Muscle layer of duodenum (tissue), 2 donors: ENCODE measurements around the gene SHC3.
"Not testable (repeated sequence)": the region's sequence is repeated elsewhere in the genome, so short reads cannot be mapped to it uniquely, and the experiment has no call there.

Source experiments
- H3K27ac ChIP-seq: one replicate; pipeline ENCODE4 v1.7.0; 2013; ENCODE audit warnings: mild to moderate bottlenecking, low read length
- H3K27me3 ChIP-seq: one replicate; pipeline ENCODE4 v1.7.0; 2013; ENCODE audit warnings: low read depth, mild to moderate bottlenecking, control low read depth, low read length
- H3K36me3 ChIP-seq, 2 donors: one replicate each; pipeline ENCODE4 v1.7.0; 2013; ENCODE audit warnings: low read length in 2 of 2, control low read depth in 1 of 2, mild to moderate bottlenecking in 1 of 2; ENCODE audit not compliant: insufficient read depth in 2 of 2, control insufficient read depth in 1 of 2
- H3K4me1 ChIP-seq, 2 donors: one replicate each; pipeline ENCODE4 v1.7.0; 2013; ENCODE audit warnings: low read length in 2 of 2, mild to moderate bottlenecking in 2 of 2, control low read depth in 1 of 2, moderate library complexity in 1 of 2; ENCODE audit not compliant: insufficient read depth in 2 of 2, control insufficient read depth in 1 of 2
- H3K4me3 ChIP-seq, 2 donors: one replicate each; pipeline ENCODE4 v1.7.0; 2013; ENCODE audit warnings: low read length in 2 of 2, low read depth in 1 of 2, mild to moderate bottlenecking in 1 of 2
- H3K9me3 ChIP-seq, 2 donors: one replicate each; pipeline ENCODE4 v1.7.0; 2013; ENCODE audit warnings: low read length in 2 of 2, control low read depth in 1 of 2, mild to moderate bottlenecking in 1 of 2; ENCODE audit not compliant: control insufficient read depth in 1 of 2
- donor health status: healthy.

The SHC3 gene

DNA sequence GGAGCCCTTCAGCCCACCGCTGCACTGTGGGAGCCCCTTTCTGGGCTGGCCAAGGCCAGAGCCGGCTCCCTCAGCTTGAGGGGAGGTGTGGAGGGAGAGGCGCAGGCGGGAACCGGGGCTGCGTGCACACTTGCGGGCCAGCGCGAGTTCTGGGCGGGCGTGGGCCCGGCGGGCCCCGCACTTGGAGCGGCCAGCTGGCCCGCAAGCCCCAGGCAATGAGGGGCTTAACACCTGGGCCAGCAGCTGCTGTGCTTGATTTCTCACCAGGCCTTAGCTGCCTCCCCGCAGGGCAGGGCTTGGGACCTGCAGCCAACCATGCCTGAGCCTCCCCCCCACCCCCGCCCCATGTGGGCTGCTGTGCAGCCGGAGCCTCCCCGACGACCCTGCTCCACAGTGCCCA, 30.7 kb upstream of the SHC3 start:
- H3K27me3 ChIP-seq, H3K9me3 ChIP-seq, H3K36me3 ChIP-seq, H3K27ac ChIP-seq, H3K4me1 ChIP-seq, H3K4me3 ChIP-seq: not testable (repeated sequence)

DNA sequence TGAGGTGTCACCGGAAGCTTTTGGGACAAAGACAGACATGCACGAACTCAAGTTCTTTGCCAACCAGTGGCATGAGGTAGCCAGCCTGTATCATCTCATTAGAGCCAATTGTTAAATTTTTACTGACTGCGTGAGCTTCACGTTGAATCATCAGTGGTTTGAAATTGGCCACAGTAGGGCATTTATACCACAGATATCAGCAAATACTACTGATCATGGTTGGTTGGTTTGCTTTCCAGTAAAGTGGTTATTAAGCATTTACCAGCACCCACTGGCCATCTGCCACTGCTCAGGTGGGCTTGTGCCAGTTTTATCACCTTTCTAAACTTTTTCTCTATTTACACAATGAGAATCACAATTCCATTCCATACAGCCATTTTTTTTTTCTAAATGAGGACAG, 28.4 kb upstream of the SHC3 start:
- no peaks in the 10 kb centered on the region for H3K36me3 ChIP-seq
- H3K27me3 ChIP-seq: no peaks in the 10 kb centered on the region
- no peak overlapping the region for H3K4me3 ChIP-seq
- H3K9me3 ChIP-seq: no peaks in the 10 kb centered on the region
- H3K27ac ChIP-seq: no peak overlapping the region
- H3K4me1 ChIP-seq: no peaks in the 10 kb centered on the region

DNA sequence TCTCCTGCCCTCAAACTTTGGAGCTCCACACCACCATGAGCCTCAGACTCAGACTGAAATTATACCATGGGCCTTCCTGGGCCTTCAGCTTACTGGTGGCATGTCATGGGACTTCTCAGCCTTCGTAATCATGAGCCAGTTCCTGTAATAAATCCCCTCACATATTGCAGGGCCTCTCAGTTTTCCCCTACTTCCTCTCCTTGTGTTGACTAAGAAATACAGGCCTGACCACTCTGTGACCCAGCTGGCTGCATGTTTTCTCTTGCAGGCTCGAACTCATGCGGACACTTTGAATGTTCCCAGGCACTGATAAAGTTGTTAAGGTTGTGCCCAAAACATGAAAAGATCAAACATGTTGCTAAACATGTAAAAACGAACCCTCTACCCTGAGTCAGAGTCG, 26.2 kb upstream of the SHC3 start:
- H3K36me3 ChIP-seq: no peaks in the 10 kb centered on the region
- no peak overlapping the region for H3K4me3 ChIP-seq
- no peaks in the 10 kb centered on the region for H3K27me3 ChIP-seq
- no peak overlapping the region for H3K27ac ChIP-seq
- H3K9me3 ChIP-seq: no peaks in the 10 kb centered on the region
- no peaks in the 10 kb centered on the region for H3K4me1 ChIP-seq

DNA sequence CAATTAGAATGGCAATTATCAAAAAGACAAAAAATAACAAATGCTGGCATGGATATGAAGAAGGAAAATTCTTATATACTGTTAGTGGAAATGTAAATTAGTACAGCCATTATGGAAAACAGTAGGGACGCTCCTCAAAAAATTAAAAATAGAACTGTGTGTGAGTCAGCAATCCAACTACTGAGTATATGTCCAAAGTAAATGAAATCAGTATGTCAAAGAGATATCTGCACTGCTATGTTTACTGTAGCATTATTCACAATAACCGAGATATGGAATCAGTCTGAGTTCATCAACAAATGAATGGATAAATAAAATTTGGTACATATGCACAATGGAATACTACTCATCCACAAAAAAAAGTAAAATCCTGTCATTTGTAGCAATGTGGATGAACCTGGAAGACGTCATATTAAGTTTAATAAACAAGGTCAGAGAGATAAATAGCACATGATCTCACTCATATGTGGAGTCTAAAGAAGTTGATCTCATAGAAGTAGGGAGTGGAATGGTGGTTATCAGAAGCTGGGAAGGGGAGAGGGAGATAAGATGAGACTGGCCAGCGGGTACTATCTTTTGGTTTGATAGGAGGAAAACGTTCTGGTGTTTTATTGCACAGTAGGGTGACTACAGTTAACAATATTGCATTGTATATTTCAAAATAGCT, 16.6 kb upstream of the SHC3 start:
- peaks cover 5 to 11% of the 10 kb centered on the region in 2 donors for H3K9me3 ChIP-seq
- H3K27ac ChIP-seq: no peak overlapping the region
- no peaks in the 10 kb centered on the region for H3K4me1 ChIP-seq
- no peaks in the 10 kb centered on the region for H3K36me3 ChIP-seq
- no peak overlapping the region for H3K4me3 ChIP-seq
- no peaks in the 10 kb centered on the region for H3K27me3 ChIP-seq

DNA sequence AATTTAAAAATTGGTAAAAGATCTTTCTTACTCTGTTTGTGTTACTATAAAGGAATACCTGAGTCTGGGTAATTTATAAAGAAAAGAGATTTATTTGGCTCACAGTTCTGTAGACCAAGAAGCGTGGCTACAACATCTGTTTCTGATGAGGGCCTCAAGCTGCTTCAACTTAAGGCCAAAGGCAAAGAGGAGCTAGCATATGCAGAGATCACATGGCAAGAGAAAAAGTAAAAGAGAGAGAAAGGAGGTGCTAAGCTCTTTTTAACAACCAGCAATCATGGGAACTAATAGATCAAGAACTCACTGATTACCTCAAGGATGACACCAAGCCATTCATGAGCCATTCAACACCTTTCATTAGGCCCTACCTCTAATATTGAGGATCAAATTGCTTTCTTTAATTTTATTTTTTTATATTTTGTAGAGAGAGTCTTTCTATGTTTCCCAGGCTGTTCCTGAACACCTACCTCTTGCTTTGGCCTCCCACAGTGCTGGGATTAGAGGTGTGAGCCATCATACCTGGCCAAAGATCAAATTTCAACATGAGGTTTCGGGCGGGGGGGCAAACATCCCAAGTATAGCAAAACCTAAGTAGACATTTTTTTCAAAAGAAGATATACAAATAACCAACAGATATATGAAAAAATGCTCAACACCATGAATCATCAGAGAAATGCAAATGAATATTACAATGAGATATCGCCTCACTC, 16.0 kb upstream of the SHC3 start:
- Histone ChIP-seq H3K4me3 (no peak overlapping the region), H3K9me3 (peaks cover 5 to 11% of the 10 kb centered on the region in 2 donors), H3K27me3 (no peaks in the 10 kb centered on the region), H3K4me1 (no peaks in the 10 kb centered on the region), H3K27ac (no peak overlapping the region), H3K36me3 (no peaks in the 10 kb centered on the region)

DNA sequence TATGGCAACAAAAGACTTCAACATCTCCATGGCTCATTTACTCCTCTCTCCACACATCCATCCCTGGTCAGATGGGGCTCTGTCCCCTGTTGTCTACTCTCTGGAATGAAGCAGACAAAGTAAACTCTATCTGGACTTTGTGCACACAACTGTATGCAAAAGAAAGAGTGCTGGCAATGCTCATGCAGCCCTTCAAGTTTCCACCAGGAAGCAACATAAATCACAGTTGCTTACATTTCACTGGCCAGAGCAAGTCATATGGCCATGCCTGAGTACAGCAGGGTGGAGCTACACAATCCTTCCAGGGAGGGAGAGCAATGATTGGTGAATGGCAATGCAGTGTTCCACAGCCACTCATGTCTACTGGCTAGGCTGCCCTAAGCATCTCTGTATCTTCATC, 12.4 kb upstream of the SHC3 start:
- no peak overlapping the region for H3K27ac ChIP-seq
- H3K4me1 ChIP-seq: no peaks in the 10 kb centered on the region
- no peaks in the 10 kb centered on the region for H3K27me3 ChIP-seq
- H3K9me3 ChIP-seq: peaks cover 0 to 8% of the 10 kb centered on the region in 2 donors
- no peak overlapping the region for H3K4me3 ChIP-seq
- H3K36me3 ChIP-seq: no peaks in the 10 kb centered on the region

DNA sequence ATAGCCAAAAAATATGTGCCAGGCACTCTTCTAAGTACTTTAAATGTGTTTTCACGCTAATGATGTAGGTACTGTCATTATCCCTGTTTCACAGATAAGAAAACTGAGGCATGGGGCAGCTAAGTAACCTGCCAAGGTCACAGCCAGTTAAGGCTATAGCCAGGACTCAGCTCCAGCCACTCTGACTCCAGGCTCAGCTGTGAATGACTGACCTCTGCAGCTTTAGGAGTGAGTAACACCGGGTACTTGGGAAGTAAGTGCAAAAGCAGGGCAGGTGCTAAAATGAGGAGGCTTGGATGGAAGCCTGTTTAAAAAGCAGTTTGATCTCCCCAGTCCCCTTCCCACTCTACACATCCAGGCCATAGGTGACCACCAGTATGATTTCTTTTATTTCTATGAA, 10.6 kb upstream of the SHC3 start:
- Histone ChIP-seq H3K36me3 (no peaks in the 10 kb centered on the region), H3K27me3 (no peaks in the 10 kb centered on the region), H3K9me3 (peaks cover 0 to 8% of the 10 kb centered on the region in 2 donors), H3K4me3 (no peak overlapping the region), H3K27ac (no peak overlapping the region), H3K4me1 (no peaks in the 10 kb centered on the region)

DNA sequence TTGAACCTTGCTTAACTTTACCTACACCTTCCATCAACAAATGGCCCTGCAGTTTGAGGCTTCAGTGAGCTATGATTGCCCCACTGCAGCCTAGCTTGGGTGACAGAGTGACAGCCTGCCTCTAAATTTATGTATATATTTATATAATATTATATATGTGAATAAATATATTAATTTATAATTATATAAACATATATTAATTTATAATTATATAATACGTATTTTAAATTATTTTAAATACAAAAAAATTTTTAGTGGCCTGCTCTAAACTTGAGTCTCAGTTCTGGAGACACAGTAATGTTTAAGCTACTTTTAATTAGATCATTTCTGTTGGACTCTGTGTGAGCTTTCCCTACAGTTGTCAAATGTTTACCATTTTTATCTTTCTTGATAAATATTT, 9.3 kb upstream of the SHC3 start:
- no peak overlapping the region for H3K4me3 ChIP-seq
- no peaks in the 10 kb centered on the region for H3K4me1 ChIP-seq
- peaks cover 0 to 3% of the 10 kb centered on the region in 2 donors for H3K9me3 ChIP-seq
- H3K27me3 ChIP-seq: no peaks in the 10 kb centered on the region
- no peak overlapping the region for H3K27ac ChIP-seq
- H3K36me3 ChIP-seq: no peaks in the 10 kb centered on the region

DNA sequence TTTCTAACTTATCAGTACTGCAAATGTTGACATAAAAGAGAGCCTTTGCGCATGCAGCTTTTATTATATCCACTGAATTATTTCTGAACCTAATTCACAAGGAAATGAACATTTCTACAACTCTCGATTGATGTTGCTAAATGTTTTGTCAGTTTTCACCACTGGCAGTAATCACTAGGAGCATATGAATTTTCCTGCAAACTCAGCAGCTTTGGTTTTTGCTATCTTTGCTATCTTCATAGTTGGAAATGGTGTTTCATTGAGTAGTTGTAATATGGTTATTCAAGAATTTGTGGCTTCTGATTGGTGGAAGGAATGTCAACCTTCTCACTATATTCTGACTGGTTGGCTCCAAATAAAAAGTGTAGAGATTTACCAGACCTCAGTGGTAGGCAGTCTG, 8.9 kb upstream of the SHC3 start:
- Histone ChIP-seq H3K27me3 (no peaks in the 10 kb centered on the region), H3K9me3 (peaks cover 0 to 3% of the 10 kb centered on the region in 2 donors), H3K4me1 (no peaks in the 10 kb centered on the region), H3K36me3 (no peaks in the 10 kb centered on the region), H3K27ac (no peak overlapping the region), H3K4me3 (no peak overlapping the region)

DNA sequence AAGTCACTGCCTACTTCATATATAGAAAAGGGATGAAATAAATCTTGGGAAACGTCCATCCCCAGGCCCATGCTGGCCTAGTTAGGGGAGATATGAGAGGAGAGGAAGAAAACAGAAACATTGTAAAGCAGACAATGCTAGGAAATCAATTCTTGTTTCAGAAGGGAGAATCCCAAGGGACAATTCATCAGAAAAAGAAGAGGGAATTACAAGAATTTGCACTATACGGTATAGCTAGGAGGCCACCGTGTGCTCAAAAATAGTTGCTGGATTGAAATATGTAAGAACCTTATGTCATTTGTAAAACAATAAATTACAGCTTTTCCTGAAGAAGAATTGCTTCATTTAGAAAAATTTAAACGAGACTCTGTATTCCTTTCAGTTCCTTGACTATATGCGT, 8.3 kb upstream of the SHC3 start:
- Histone ChIP-seq H3K27ac (no peak overlapping the region), H3K9me3 (no peaks in the 10 kb centered on the region), H3K36me3 (no peaks in the 10 kb centered on the region), H3K4me3 (no peak overlapping the region), H3K27me3 (no peaks in the 10 kb centered on the region), H3K4me1 (no peaks in the 10 kb centered on the region)

DNA sequence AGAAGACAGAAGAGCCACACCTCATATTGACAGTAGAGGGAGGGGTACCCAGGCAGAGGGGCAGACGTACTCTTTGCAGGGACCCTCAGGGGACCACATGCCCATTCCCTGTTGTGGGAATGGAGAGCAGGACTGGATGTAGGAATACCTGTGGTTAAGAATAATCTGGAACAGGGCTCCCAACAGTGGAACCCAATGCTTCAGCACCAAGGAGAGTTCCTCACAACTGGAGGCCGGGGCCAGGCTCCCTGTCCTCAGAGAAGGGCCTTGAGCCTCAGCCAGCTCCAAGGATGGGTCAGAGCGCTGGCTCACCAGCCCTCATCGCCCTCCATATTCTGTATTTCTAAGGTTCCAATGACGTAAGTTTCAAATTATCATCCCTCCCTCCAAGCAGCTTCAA, 7.4 kb upstream of the SHC3 start:
- no peak overlapping the region for H3K4me3 ChIP-seq
- H3K27ac ChIP-seq: no peak overlapping the region
- no peaks in the 10 kb centered on the region for H3K36me3 ChIP-seq
- H3K4me1 ChIP-seq: no peaks in the 10 kb centered on the region
- H3K27me3 ChIP-seq: no peaks in the 10 kb centered on the region
- H3K9me3 ChIP-seq: no peaks in the 10 kb centered on the region

DNA sequence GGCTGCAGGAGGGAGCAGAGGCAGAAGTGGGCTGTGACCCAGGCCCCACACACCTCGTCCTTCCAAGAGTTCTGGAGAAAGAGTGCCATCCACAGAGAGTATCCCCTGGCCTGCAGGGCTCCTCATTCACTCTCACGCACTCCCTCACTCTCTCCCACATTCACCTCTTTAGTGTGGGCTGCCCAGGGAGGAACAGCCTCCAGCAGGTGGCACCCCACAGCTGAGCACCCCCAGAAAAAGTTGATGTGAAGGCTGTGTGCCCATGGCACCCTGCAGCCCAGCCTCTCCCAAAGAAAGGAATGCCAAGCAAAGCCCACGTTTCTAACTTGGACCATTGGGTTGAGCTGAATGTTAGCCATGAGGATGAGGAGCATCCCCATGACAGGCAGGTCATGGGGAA, 4.5 kb upstream of the SHC3 start:
- Histone ChIP-seq H3K4me3 (no peak overlapping the region), H3K4me1 (peaks cover 4 to 26% of the 10 kb centered on the region in 2 donors), H3K27me3 (no peaks in the 10 kb centered on the region), H3K27ac (no peak overlapping the region), H3K9me3 (no peaks in the 10 kb centered on the region), H3K36me3 (no peaks in the 10 kb centered on the region)
